Panc1 (cell line): ENCODE measurements around the gene HTR3B. TPM values are rescaled to one million over a fixed set of nuclear protein-coding genes. Genes with fewer than 3 reads are reported as not detected.

Source experiments
- ATAC-seq: fragments of 200-7000 bp; cut with Tn5 transposase; 2 replicates; pipeline ENCODE4 v1.9.1; 2020; ENCODE audit warnings: mild to moderate bottlenecking, moderate library complexity
- BruUV-seq: library from RNA; stranded (reverse); fragments of 400-500 nt; replicated peaks from 2 replicates; lab custom pipeline; 2021; lab: Mats Ljungman, UMichigan
- CTCF ChIA-PET: fragments of 300-600 bp; sonication (Branson Sonifier 250); formaldehyde crosslinking; loops from one replicate; lab custom pipeline; 2022; ENCODE audit warnings: antibody characterized with exemption; lab: Charles Lee
- POLR2A ChIA-PET: fragments of 300-600 bp; sonication (Branson Sonifier 250); formaldehyde crosslinking; loops from one replicate; lab custom pipeline; 2022; ENCODE audit warnings: antibody characterized with exemption; lab: Charles Lee
- DNase-seq: peaks from one replicate; pipeline ENCODE4 v3.0.0-alpha.2; 2010; ENCODE audit warnings: low read depth, low spot score
- H3K27ac ChIP-seq: 2 replicates; pipeline ENCODE4 v1.5.1; 2011; ENCODE audit warnings: mild to moderate bottlenecking, low read length, inconsistent platforms
- H3K27me3 ChIP-seq: fragments of 200-500 bp; sonication (Bioruptor generic); 2 replicates; pipeline ENCODE4 v1.6.0; 2014; ENCODE audit warnings: low read length, inconsistent platforms; ENCODE audit not compliant: control insufficient read depth, insufficient read depth
- H3K36me3 ChIP-seq: fragments of 200-500 bp; sonication (Bioruptor generic); 2 replicates; pipeline ENCODE4 v1.5.1; 2014; ENCODE audit warnings: inconsistent platforms, mild to moderate bottlenecking, low read length, moderate library complexity; ENCODE audit not compliant: control insufficient read depth, insufficient read depth
- H3K4me1 ChIP-seq: 2 replicates; pipeline ENCODE4 v1.5.1; 2011; ENCODE audit warnings: inconsistent platforms, mild to moderate bottlenecking, low read length, moderate library complexity; ENCODE audit not compliant: control insufficient read depth, insufficient read depth
- H3K4me3 ChIP-seq, 2 experiments: 2 replicates each; pipeline ENCODE4 v1.5.1; 2011 to 2012; ENCODE audit warnings: low read depth in 2 of 2, low read length in 2 of 2, mild to moderate bottlenecking in 2 of 2, inconsistent platforms in 1 of 2, moderate library complexity in 1 of 2
- H3K9me3 ChIP-seq: fragments of 200-500 bp; sonication (Bioruptor generic); 2 replicates; pipeline ENCODE4 v1.5.1; 2014; ENCODE audit warnings: low read depth, mild to moderate bottlenecking, inconsistent platforms, low read length, moderate library complexity; ENCODE audit not compliant: control insufficient read depth, insufficient read depth
- POLR2AphosphoS5 ChIP-seq: IDR thresholded peaks from 2 replicates; pipeline ENCODE4 v1.6.1; 2012; ENCODE audit warnings: mild to moderate bottlenecking, low read depth, low read length, moderate library complexity
- SIN3A ChIP-seq: IDR thresholded peaks from 2 replicates; pipeline ENCODE4 v1.6.1; 2012; ENCODE audit warnings: low read depth, mild to moderate bottlenecking, low read length, moderate library complexity, borderline replicate concordance; ENCODE audit not compliant: insufficient read depth
- TCF7L2 ChIP-seq: IDR thresholded peaks from 2 replicates; pipeline ENCODE4 v1.6.1; 2011; ENCODE audit warnings: mild to moderate bottlenecking, low read depth, low read length, inconsistent platforms
- in situ Hi-C: cut with HindIII; loops from 2 replicates; pipeline ENCODE4 v1.10.0; 2016; ENCODE audit warnings: low sequenced_read_pairs, low pct_unique_long_range_greater_than_20kb
- intact Hi-C: fragments of 100-400 bp; cut with micrococcal nuclease; formaldehyde crosslinking; loops from one replicate; pipeline ENCODE4 v1.10.0; 2022; ENCODE audit not compliant: unreplicated experiment
- total RNA-seq: library from RNA; stranded (reverse); gene quantifications from one replicate; pipeline ENCODE4 v1.2.1, GENCODE V29; 2021; ENCODE audit not compliant: unreplicated experiment
- TF ChIP-seq, protein P1 (sequence below): fragments of 450-650 bp; IDR thresholded peaks from 2 replicates; pipeline ENCODE4 v1.5.1; 2017; ENCODE audit warnings: mild to moderate bottlenecking
- TF ChIP-seq, protein P2 (sequence below), 2 experiments: IDR thresholded peaks; 2 replicates each; pipeline ENCODE4 v1.6.1; 2011 to 2012; ENCODE audit warnings: low read depth in 2 of 2, control low read depth in 1 of 2, low read length in 1 of 2, mild to moderate bottlenecking in 1 of 2, moderate library complexity in 1 of 2; ENCODE audit not compliant: insufficient read depth in 1 of 2

Gene HTR3B
- total RNA-seq, 1 experiment from 2014 or later = not detected

DNA sequence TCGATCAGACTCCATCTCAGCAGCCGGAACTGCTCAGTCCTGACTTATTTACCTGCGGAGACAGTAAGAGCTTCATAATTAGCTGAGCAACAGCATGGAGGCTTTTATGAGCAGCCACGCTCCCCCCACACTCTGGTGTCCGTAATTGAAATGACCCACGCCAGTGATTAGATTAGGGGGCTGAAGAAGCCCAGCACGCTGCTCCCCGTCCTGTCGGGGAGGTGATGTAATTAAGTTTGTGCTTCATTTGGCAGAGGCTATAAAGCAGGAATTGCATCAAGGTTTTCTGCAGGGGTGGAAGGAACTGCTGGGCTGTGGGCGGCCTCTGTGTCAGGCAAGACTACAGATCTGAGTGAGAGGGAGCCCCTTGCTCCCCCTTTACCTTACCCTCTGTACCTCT, 47.5 kb downstream of the HTR3B start:
- in situ Hi-C loops (no loop called here), intact Hi-C loops (no loop called here)
- Histone ChIP-seq H3K27me3 (peaks cover 5% of the 10 kb centered on the region; the same call in 1 of the 2 replicates), H3K4me3 (no peak overlapping the region), H3K36me3 (no peaks in the 10 kb centered on the region), H3K4me1 (no peaks in the 10 kb centered on the region), H3K27ac (no peak overlapping the region), H3K9me3 (no peaks in the 10 kb centered on the region)
- ATAC-seq (no peak), DNase-seq (no peak)
- ChIA-PET CTCF (no interaction called here), POLR2A (no interaction called here)
- BruUV-seq = no TSS peak
- TF ChIP-seq POLR2AphosphoS5 (no peak), SIN3A (no peak), TCF7L2 (no peak)
- TF ChIP-seq, protein P1, sequence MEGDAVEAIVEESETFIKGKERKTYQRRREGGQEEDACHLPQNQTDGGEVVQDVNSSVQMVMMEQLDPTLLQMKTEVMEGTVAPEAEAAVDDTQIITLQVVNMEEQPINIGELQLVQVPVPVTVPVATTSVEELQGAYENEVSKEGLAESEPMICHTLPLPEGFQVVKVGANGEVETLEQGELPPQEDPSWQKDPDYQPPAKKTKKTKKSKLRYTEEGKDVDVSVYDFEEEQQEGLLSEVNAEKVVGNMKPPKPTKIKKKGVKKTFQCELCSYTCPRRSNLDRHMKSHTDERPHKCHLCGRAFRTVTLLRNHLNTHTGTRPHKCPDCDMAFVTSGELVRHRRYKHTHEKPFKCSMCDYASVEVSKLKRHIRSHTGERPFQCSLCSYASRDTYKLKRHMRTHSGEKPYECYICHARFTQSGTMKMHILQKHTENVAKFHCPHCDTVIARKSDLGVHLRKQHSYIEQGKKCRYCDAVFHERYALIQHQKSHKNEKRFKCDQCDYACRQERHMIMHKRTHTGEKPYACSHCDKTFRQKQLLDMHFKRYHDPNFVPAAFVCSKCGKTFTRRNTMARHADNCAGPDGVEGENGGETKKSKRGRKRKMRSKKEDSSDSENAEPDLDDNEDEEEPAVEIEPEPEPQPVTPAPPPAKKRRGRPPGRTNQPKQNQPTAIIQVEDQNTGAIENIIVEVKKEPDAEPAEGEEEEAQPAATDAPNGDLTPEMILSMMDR = no peak
- TF ChIP-seq, protein P2, sequence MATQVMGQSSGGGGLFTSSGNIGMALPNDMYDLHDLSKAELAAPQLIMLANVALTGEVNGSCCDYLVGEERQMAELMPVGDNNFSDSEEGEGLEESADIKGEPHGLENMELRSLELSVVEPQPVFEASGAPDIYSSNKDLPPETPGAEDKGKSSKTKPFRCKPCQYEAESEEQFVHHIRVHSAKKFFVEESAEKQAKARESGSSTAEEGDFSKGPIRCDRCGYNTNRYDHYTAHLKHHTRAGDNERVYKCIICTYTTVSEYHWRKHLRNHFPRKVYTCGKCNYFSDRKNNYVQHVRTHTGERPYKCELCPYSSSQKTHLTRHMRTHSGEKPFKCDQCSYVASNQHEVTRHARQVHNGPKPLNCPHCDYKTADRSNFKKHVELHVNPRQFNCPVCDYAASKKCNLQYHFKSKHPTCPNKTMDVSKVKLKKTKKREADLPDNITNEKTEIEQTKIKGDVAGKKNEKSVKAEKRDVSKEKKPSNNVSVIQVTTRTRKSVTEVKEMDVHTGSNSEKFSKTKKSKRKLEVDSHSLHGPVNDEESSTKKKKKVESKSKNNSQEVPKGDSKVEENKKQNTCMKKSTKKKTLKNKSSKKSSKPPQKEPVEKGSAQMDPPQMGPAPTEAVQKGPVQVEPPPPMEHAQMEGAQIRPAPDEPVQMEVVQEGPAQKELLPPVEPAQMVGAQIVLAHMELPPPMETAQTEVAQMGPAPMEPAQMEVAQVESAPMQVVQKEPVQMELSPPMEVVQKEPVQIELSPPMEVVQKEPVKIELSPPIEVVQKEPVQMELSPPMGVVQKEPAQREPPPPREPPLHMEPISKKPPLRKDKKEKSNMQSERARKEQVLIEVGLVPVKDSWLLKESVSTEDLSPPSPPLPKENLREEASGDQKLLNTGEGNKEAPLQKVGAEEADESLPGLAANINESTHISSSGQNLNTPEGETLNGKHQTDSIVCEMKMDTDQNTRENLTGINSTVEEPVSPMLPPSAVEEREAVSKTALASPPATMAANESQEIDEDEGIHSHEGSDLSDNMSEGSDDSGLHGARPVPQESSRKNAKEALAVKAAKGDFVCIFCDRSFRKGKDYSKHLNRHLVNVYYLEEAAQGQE (IDR thresholded peaks at IDR 0.05; ENCODE audit: insufficient read depth in 1 of 2, low read depth in 2 of 2, low read length in 1 of 2) = no peak

DNA sequence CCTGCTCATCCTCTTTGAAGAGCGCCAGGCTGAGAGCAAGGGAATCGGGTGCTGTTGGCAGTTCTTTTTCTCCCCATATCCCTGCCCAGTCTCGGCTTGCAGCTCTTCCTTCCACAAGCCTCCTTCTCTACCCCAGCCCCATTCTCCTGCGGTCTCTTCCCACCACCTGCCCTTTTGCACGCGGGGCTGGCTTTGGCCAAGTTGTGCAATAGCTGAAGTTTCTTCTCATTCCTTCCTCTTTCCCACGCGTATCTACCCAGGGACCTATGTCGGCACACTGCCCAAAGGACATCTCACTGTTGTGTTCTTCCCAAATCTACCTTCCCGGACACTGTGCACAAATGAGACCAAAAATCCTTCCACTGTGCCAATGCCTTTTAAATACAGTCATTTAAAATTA, 48.0 kb downstream of the HTR3B start:
- TF ChIP-seq, protein P1 = no peak
- TF ChIP-seq TCF7L2 (no peak), POLR2AphosphoS5 (no peak), SIN3A (no peak)
- TF ChIP-seq, protein P2 (IDR thresholded peaks at IDR 0.05; ENCODE audit: insufficient read depth in 1 of 2, low read depth in 2 of 2, low read length in 1 of 2) = no peak
- in situ Hi-C loops (no loop called here), intact Hi-C loops (no loop called here)
- POLR2A ChIA-PET = no interaction called here
- no peak for DNase-seq
- ATAC-seq = no peak
- peaks cover 5% of the 10 kb centered on the region; the same call in 1 of the 2 replicates for H3K27me3 ChIP-seq
- CTCF ChIA-PET = no interaction called here
- no peaks in the 10 kb centered on the region for H3K36me3 ChIP-seq
- no peak overlapping the region for H3K27ac ChIP-seq
- no peaks in the 10 kb centered on the region for H3K4me1 ChIP-seq
- H3K4me3 ChIP-seq = no peak overlapping the region
- H3K9me3 ChIP-seq = no peaks in the 10 kb centered on the region
- BruUV-seq = no TSS peak
